ENCODE data around the gene RBMS2.

DNA sequence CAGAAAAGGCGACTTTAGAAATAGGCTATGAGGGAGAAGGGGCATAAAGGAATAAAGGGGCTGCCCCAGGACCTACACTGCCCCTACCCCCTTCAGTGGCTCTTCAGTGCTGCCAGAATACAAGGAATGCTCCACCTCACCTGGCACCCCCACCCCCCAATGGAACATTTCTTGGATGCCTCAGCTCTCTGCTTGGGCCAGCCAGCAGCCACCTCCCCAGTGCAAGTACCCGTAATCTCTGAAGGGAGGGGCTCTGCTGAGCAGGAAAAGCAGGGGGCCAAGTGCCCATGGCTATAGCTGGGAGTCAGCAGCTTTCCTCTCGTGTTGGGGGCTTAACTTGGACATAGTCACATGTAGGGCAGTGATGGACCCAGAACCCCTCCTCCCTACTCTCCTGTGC is 75.2 kb downstream of the RBMS2 start:
- TF ChIP-seq, protein P1, sequence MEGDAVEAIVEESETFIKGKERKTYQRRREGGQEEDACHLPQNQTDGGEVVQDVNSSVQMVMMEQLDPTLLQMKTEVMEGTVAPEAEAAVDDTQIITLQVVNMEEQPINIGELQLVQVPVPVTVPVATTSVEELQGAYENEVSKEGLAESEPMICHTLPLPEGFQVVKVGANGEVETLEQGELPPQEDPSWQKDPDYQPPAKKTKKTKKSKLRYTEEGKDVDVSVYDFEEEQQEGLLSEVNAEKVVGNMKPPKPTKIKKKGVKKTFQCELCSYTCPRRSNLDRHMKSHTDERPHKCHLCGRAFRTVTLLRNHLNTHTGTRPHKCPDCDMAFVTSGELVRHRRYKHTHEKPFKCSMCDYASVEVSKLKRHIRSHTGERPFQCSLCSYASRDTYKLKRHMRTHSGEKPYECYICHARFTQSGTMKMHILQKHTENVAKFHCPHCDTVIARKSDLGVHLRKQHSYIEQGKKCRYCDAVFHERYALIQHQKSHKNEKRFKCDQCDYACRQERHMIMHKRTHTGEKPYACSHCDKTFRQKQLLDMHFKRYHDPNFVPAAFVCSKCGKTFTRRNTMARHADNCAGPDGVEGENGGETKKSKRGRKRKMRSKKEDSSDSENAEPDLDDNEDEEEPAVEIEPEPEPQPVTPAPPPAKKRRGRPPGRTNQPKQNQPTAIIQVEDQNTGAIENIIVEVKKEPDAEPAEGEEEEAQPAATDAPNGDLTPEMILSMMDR (IDR thresholded peaks at IDR 0.05), result no peak
- no peak for TF ChIP-seq EP300 (IDR thresholded peaks at IDR 0.05)
